BJ (cell line): ENCODE results near the gene FMN1. TPM values are rescaled to one million over a fixed set of nuclear protein-coding genes. Genes with fewer than 3 reads are reported as not detected.

Source experiments
- CTCF ChIA-PET: fragments of 350-600 bp; formaldehyde crosslinking; extraction: SDS; loops from one replicate; lab custom pipeline; 2021; ENCODE audit warnings: antibody characterized with exemption, inconsistent platforms; lab: Yijun Ruan, JAX
- POLR2A ChIA-PET: fragments of 300-600 bp; sonication (Branson Sonifier 250); formaldehyde crosslinking; extraction: SDS; loops from one replicate; lab custom pipeline; 2021; ENCODE audit warnings: antibody characterized with exemption; lab: Charles Lee
- DNase-seq: peaks from one replicate; pipeline ENCODE4 v3.0.0-alpha.2; 2011; ENCODE audit warnings: low read depth
- H3K27me3 ChIP-seq: 2 replicates; pipeline ENCODE4 v1.6.0; 2011; ENCODE audit warnings: low read length; ENCODE audit not compliant: control insufficient read depth, insufficient read depth
- H3K36me3 ChIP-seq: 2 replicates; pipeline ENCODE4 v1.5.1; 2011; ENCODE audit warnings: low read length; ENCODE audit not compliant: control insufficient read depth, insufficient read depth
- H3K4me3 ChIP-seq: 2 replicates; pipeline ENCODE4 v1.5.1; 2011; ENCODE audit warnings: low read depth, mild to moderate bottlenecking, control low read depth, low read length
- CTCF ChIP-seq: IDR thresholded peaks from 2 replicates; pipeline ENCODE4 v1.5.1; 2011; ENCODE audit warnings: low read depth, mild to moderate bottlenecking, control low read depth, inconsistent platforms, low read length, moderate library complexity; ENCODE audit not compliant: insufficient read depth
- polyA plus RNA-seq: library from polyadenylated mRNA; depleted of rRNA; stranded (reverse); fragments of >200 nt; gene quantifications from 2 replicates; pipeline ENCODE4 v1.2.3, GENCODE V29; 2011

FMN1 gene
- polyA plus RNA-seq, 1 experiment = 2.6 TPM

DNA sequence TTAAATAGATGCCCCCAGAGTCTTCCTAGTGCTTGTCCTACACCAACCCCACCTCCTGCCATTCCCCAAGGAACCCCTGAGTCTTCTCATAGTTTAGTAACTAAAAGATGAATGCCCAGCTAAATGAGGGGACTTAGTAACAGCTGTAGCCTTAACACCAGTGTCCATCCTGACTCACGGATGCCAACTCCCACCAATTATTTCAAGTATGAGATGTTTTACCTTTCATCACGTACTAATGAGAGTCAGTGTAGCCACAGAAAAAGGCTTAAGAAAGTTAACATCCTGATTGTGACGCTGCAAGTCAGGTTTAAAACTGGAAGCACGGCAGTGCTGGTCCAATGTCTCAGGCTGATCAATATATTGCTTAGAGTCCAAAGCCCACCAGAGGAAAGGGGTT lies 109.9 kb downstream of the FMN1 start:
- DNase-seq = no peak
- no peak overlapping the region for H3K4me3 ChIP-seq
- no peaks in the 10 kb centered on the region for H3K27me3 ChIP-seq
- TF ChIP-seq CTCF = no peak
- POLR2A ChIA-PET = no interaction called here
- H3K36me3 ChIP-seq = no peaks in the 10 kb centered on the region
- CTCF ChIA-PET = interaction anchor here (0.7 to 14.0 kb wide), 5 partner anchors 9 to 615 kb away, joined by 3 to 289 read pairs (median 3); no protein-coding TSS in a partner anchor

- CTCF ChIA-PET = interaction anchor here (0.7 to 14.0 kb wide), 6 partner anchors 9 to 617 kb away, joined by 3 to 289 read pairs (median 4); no protein-coding TSS in a partner anchor
- no peak for DNase-seq
Observed at GRCh38 chr15:33083232-33084081, 111.1 kb downstream of the FMN1 start.

GRCh38 chr15:33080006-33080405 lies 114.5 kb downstream of the FMN1 start:
- DNase-seq = no peak
- ChIA-PET POLR2A (no interaction called here), CTCF (interaction anchor here (1.0 to 2.9 kb wide), 2 partner anchors 53 to 431 kb away, joined by 3 to 20 read pairs; no protein-coding TSS in a partner anchor)
- TF ChIP-seq CTCF = no peak
- no peaks in the 10 kb centered on the region for H3K27me3 ChIP-seq
- H3K4me3 ChIP-seq = no peak overlapping the region
- no peaks in the 10 kb centered on the region for H3K36me3 ChIP-seq

More at GRCh38 chr15:33083232-33084081, 111.1 kb downstream of the FMN1 start:
- POLR2A ChIA-PET = no interaction called here
- H3K27me3 ChIP-seq = no peaks in the 10 kb centered on the region
- no peak for TF ChIP-seq CTCF
- H3K4me3 ChIP-seq = no peak overlapping the region
- no peaks in the 10 kb centered on the region for H3K36me3 ChIP-seq

DNA sequence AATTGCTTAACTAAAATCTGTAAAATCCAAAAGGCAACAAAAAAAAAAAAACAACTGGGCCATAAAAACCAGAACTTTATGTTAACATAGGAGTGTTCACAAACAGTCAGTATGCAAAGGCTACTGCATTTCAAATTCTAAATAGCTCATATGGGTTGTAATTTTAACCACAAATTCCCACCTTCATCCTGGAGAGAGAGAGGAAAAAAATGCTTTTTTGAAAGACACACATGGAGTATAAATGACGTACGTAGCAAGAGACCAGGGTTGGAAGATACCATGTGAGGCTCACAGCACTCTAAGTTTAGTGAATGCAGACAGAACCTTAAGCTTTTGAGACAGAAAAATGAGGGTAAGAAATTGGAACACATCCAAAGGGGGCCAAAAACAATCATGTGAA lies 115.9 kb downstream of the FMN1 start:
- CTCF ChIA-PET = interaction anchor here (1.1 to 2.9 kb wide), 6 partner anchors 8 to 57 kb away, joined by 3 to 20 read pairs (median 3); no protein-coding TSS in a partner anchor
- Histone ChIP-seq H3K36me3 (no peaks in the 10 kb centered on the region), H3K4me3 (no peak overlapping the region), H3K27me3 (no peaks in the 10 kb centered on the region)
- POLR2A ChIA-PET = no interaction called here
- TF ChIP-seq CTCF = no peak
- DNase-seq = no peak

- Histone ChIP-seq H3K36me3 (no peaks in the 10 kb centered on the region), H3K4me3 (no peak overlapping the region), H3K27me3 (no peaks in the 10 kb centered on the region)
- DNase-seq = no peak
- CTCF ChIA-PET = no interaction called here
- POLR2A ChIA-PET = no interaction called here
- TF ChIP-seq CTCF = no peak
Observed at GRCh38 chr15:33076937-33077336, 117.6 kb downstream of the FMN1 start.
